ENCODE data around the gene GMPR2.

Gene GMPR2

DNA sequence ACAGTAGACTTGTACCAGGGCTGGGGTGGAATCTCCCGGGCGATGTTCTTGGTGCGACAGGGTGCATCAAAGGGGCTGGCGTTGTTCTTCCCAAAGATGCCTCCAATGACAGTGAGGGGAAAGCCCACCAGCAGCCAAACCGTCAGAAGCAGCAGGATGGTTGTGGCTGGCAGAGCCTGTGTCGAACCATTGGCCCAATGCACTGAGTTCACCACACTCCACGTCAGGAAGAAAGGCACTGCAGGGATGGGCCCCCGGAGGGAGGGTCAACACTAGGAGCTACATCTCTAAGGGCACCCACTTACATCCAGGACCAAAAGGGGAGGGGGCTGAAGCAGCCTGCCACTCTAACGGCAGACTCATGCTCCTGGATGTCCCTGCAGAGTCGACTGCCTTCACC lies 42.3 kb upstream of the GMPR2 start:
- TF ChIP-seq YY1 (IDR thresholded peaks at IDR 0.05; ENCODE audit: low read depth) (no peak), RAD21 (IDR thresholded peaks at IDR 0.05; ENCODE audit: low read depth) (no peak), CREB1 (IDR thresholded peaks at IDR 0.05; ENCODE audit: low read depth) (no peak), ZBTB7A (IDR thresholded peaks at IDR 0.05; ENCODE audit: low read depth) (no peak), TAF1 (IDR thresholded peaks at IDR 0.05; ENCODE audit: low read depth) (no peak), TCF12 (IDR thresholded peaks at IDR 0.05; ENCODE audit: low read depth) (no peak), FOXM1 (IDR thresholded peaks at IDR 0.05; ENCODE audit: borderline replicate concordance, low read depth) (no peak), TEAD4 (IDR thresholded peaks at IDR 0.05) (no peak), EGR1 (IDR thresholded peaks at IDR 0.05) (no peak), EP300 (IDR thresholded peaks at IDR 0.05; ENCODE audit: borderline replicate concordance) (no peak)
- TF ChIP-seq, protein P1, sequence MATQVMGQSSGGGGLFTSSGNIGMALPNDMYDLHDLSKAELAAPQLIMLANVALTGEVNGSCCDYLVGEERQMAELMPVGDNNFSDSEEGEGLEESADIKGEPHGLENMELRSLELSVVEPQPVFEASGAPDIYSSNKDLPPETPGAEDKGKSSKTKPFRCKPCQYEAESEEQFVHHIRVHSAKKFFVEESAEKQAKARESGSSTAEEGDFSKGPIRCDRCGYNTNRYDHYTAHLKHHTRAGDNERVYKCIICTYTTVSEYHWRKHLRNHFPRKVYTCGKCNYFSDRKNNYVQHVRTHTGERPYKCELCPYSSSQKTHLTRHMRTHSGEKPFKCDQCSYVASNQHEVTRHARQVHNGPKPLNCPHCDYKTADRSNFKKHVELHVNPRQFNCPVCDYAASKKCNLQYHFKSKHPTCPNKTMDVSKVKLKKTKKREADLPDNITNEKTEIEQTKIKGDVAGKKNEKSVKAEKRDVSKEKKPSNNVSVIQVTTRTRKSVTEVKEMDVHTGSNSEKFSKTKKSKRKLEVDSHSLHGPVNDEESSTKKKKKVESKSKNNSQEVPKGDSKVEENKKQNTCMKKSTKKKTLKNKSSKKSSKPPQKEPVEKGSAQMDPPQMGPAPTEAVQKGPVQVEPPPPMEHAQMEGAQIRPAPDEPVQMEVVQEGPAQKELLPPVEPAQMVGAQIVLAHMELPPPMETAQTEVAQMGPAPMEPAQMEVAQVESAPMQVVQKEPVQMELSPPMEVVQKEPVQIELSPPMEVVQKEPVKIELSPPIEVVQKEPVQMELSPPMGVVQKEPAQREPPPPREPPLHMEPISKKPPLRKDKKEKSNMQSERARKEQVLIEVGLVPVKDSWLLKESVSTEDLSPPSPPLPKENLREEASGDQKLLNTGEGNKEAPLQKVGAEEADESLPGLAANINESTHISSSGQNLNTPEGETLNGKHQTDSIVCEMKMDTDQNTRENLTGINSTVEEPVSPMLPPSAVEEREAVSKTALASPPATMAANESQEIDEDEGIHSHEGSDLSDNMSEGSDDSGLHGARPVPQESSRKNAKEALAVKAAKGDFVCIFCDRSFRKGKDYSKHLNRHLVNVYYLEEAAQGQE (IDR thresholded peaks at IDR 0.05; ENCODE audit: low read depth), result no peak
- TF ChIP-seq, protein P2, sequence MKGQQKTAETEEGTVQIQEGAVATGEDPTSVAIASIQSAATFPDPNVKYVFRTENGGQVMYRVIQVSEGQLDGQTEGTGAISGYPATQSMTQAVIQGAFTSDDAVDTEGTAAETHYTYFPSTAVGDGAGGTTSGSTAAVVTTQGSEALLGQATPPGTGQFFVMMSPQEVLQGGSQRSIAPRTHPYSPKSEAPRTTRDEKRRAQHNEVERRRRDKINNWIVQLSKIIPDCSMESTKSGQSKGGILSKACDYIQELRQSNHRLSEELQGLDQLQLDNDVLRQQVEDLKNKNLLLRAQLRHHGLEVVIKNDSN (IDR thresholded peaks at IDR 0.05), result no peak
- TF ChIP-seq, protein P3, sequence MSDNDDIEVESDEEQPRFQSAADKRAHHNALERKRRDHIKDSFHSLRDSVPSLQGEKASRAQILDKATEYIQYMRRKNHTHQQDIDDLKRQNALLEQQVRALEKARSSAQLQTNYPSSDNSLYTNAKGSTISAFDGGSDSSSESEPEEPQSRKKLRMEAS (IDR thresholded peaks at IDR 0.05), result no peak

DNA sequence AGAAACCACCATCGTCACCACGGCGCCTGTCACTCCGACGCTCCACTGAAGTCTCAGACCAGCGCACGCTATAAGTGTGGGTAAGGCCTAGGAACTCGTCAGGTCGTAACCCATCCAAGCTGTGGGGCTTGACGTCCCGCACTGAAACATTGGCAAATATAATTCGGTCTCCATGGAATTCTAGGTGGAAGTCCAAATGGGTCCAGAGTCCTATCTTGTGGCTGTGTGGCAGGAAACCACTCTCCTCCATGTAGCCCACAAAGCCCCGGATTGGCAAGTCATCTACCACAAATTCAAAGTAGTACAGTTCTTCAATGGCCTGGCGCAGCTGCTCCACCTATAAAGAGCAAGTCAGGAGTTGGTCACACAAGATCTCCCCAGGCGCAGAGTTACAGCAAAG lies 39.8 kb upstream of the GMPR2 start:
- TF ChIP-seq CEBPB (IDR thresholded peaks at IDR 0.05) (no peak), YY1 (IDR thresholded peaks at IDR 0.05; ENCODE audit: low read depth) (no peak), ZBTB7A (IDR thresholded peaks at IDR 0.05; ENCODE audit: low read depth) (no peak), RAD21 (IDR thresholded peaks at IDR 0.05; ENCODE audit: low read depth) (no peak), TCF12 (IDR thresholded peaks at IDR 0.05; ENCODE audit: low read depth) (no peak)
- TF ChIP-seq, protein P1 (IDR thresholded peaks at IDR 0.05; ENCODE audit: low read depth), result no peak
- TF ChIP-seq, protein P2 (IDR thresholded peaks at IDR 0.05), result no peak

GRCh38 chr14:24194186-24194872 lies 38.4 kb upstream of the GMPR2 start:
- TF ChIP-seq FOXM1 (IDR thresholded peaks at IDR 0.05; ENCODE audit: borderline replicate concordance, low read depth) (no peak), RAD21 (IDR thresholded peaks at IDR 0.05; ENCODE audit: low read depth) (no peak), CEBPB (IDR thresholded peaks at IDR 0.05) (no peak), EGR1 (IDR thresholded peaks at IDR 0.05) (no peak)
- TF ChIP-seq, protein P1 (IDR thresholded peaks at IDR 0.05; ENCODE audit: low read depth), result no peak

GRCh38 chr14:24194873-24195185 lies 37.9 kb upstream of the GMPR2 start:
- TF ChIP-seq ZBTB7A (IDR thresholded peaks at IDR 0.05; ENCODE audit: low read depth) (no peak), CREB1 (IDR thresholded peaks at IDR 0.05; ENCODE audit: low read depth) (no peak)
- TF ChIP-seq, protein P3 (IDR thresholded peaks at IDR 0.05), result no peak
